HuH-7.5 (cell line): ENCODE results near the gene SLC5A7.

ENCODE experiments used
- DNase-seq: peaks from one replicate; pipeline ENCODE4 v3.0.0; 2011; ENCODE audit warnings: low spot score

SLC5A7 gene

GRCh38 chr2:107986278-107987217 is at the start of gene SLC5A7:
Gene SLC5A7 (plus strand): TSS chr2:107986524. CDS start chr2:107988156, 1,632 bp downstream.
- no peak for DNase-seq

GRCh38 chr2:107961395-107961794 is 24.9 kb upstream of the SLC5A7 start:
- DNase-seq = no peak

GRCh38 chr2:107964185-107964584 is 22.1 kb upstream of the SLC5A7 start:
- no peak for DNase-seq

GRCh38 chr2:107984707-107985106 is 1.6 kb upstream of the SLC5A7 start:
- no peak for DNase-seq

GRCh38 chr2:107988108-107988507 is 1.8 kb downstream of the SLC5A7 start:
- no peak for DNase-seq

GRCh38 chr2:107989445-107989844 is 3.1 kb downstream of the SLC5A7 start:
- no peak for DNase-seq

GRCh38 chr2:107990718-107991117 is 4.4 kb downstream of the SLC5A7 start:
- no peak for DNase-seq

- no peak for DNase-seq
Observed at GRCh38 chr2:107992069-107992468, 5.7 kb downstream of the SLC5A7 start.

DNA sequence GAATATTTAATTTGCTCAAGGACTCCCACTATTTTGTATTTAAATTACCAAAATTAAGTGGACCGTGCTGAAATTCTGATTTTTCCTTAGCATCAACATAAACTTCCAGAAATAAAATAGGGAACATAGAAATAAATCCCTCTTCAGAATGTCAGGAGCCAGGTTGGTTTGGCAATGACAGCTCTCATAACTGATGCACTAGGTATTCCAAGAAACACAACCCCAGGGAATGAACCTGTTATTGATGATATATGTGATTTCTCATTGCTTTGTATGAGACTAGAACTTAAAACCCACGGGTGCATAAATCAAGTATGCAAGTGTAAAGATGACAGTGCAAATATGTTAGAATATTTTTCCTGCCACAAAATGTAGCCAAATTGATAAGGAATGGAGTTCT is 12.8 kb downstream of the SLC5A7 start:
- DNase-seq = no peak

DNA sequence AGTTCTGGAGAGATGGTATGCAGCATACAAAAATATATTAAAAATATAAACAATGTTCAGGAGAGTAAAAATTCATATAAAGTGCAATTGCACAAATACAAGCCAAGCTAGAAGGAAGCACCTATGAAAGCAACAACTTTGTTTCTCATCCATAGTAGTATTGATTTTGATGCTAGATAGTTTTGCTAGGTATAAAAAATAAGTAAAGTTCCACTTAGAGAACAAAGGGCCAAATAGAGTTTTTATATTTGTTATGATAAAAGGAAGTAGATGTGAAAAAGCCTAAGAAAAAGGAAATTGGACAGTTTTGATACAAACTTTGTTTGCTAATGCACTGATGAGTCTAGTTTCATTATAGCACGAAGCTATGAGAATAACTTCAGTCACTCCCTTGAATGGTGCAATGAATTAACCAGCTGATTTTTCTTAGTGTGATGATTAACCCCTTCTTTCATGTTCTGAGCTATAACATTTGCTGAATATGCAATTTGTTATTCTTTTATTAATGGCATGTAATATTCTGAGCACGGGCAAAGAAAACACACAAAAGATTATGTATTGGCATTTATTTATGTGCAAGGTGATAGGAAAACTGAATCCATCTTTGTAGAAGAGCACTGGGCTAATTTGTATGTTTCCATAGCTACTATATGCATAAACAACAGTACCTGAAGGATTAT is 24.7 kb downstream of the SLC5A7 start:
- DNase-seq = no peak

GRCh38 chr2:108013305-108013704 is 27.0 kb downstream of the SLC5A7 start:
- no peak for DNase-seq

DNA sequence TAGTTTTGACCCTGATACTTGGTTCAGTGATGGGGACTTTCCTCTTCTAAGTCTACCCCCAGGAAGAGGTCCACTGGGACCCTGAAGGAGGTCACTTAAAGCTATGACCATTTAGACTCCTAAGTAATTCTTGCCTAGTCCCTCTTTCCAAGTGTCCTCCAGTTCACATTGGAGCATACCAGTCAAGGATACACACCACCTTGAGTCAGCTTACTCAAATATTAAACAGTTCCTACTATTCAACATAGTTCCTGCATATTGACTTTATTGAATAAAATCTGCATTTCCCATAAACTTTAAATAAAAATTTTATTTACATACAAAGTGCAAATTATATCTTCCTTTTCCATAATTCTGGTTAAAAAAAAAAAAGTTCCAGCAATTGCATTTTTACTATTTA is 36.3 kb downstream of the SLC5A7 start:
- no peak for DNase-seq

DNA sequence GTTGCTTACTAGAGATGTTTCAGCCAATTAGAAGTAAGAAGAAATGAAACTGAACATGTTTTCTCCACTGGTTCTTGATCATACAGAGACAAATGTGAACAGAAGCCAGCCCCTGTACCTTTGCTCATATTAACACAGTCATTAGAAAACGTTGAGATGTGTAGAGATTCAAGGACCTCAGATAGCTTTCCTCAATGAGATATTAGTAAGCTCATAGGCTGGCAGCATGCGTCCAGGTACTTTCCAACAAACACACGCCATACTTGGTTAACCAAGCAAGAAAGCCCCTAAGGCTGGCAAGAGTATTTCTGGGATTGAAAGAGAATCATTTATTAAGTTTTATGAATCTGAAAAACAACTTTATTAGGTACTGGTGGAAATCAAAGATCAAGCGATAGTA is 37.5 kb downstream of the SLC5A7 start:
- DNase-seq = no peak

DNA sequence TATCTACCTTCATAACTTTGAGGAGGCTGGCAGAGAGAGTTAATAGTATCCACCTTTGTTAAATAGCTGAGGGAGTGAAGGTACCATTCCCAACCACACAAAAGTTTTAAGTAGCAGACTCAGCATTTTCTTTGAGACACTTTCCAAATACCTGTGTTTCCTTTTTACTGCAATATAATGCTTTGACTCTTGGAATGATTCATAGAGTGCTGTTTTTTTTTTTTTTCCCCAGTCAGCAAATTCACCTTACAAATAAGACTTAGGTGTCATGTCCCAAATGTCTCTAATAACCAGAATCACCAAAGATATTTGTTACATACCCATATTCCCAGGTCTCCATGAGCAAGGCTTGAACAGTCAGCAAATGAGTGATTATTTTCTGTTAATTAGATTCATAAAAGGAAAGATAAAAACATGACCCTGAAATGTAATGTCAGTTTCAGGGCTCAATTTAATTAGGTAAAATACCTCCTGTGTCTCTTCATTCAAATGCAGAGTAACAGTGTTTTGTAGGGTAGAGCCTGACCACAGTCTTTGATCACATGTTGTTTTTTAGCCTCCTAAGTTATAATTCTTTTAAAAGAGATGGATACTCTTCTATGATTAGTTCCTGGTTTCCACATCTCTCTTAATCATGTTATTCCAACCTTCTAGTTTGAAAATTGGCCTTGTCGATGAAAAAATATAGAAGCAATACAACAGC is 39.9 kb downstream of the SLC5A7 start:
- no peak for DNase-seq

- DNase-seq = no peak
Observed at GRCh38 chr2:108029496-108029895, 43.2 kb downstream of the SLC5A7 start.

GRCh38 chr2:108029912-108030311 is 43.6 kb downstream of the SLC5A7 start:
- DNase-seq = no peak

DNA sequence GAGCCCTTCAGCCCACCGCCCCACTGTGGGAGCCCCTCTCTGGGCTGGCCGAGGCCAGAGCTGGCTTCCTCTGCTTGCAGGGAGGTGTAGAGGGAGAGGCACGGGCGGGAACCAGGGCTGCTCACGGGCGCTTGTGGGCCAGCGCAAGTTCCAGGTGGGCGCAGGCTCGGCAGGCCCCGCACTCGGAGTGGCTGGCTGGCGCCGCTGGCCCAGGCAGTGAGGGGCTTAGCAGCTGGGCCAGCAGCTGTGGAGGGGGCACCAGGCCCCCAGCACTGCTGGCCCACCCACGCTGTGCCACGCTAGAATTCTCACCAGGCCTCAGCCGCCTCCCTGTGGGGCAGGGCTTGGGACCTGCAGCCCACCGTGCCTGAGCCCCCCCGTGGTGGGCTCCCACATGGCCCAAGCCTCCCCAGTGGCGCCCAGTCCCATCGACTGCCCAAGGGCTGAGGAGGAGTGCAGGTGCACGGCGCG is 45.2 kb downstream of the SLC5A7 start:
- no peak for DNase-seq

DNA sequence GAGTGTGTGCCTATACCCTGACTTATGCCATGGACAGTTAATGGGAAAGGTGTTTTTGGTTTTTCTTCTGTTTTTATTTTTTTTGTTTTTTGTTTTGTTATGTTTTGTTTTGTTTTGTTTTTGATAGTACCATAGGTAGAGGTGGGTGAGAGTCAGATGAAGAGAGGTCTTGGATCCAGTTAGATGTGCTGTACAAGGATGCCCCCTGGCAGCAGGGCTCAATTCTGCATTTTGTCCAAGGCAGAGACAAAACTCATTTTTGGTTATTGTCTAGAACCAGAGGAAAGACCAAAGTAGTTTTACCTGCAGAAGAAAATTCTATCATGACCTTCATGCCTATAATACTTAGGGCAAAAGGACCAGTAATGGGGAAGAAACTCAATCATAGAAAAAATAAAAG is 48.5 kb downstream of the SLC5A7 start:
- DNase-seq = no peak

DNA sequence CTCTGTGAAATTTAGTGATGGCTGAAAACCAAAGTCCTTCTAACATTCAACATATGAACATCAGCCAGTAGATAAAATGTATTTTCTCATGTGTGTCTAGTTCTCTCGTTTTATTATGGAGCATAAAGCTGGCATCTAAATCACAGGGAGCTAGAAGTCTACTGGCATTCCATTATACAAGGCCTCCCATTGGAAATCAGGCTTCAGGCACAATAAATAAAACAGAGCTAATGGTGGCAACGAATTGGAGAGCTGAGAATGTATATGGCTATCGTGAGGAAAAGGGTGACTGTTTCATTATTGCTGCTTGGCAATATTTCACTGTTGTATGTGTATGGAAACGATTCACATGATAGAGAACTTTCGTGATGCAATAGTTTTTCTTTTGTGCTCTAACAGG is 62.4 kb downstream of the SLC5A7 start:
- no peak for DNase-seq

GRCh38 chr2:108058576-108059137 is 72.3 kb downstream of the SLC5A7 start:
- no peak for DNase-seq

- DNase-seq = no peak
Observed at GRCh38 chr2:108061439-108062042, 75.2 kb downstream of the SLC5A7 start.
